ENCODE measurements around the gene FRMD4A.
"Not testable (repeated sequence)": the region's sequence is repeated elsewhere in the genome, so short reads cannot be mapped to it uniquely, and the experiment has no call there.

Gene FRMD4A

GRCh38 chr10:13946209-13946460 is 384.6 kb downstream of the FRMD4A start:
- DNase-seq (ENCODE audit: low read depth), result no peak

GRCh38 chr10:13945390-13946208 is 385.1 kb downstream of the FRMD4A start:
- DNase-seq (ENCODE audit: low read depth), result no peak

GRCh38 chr10:13944823-13945222 is 385.9 kb downstream of the FRMD4A start:
- DNase-seq (ENCODE audit: low read depth), result no peak

GRCh38 chr10:13943735-13944398 is 386.9 kb downstream of the FRMD4A start:
- no peak for DNase-seq (ENCODE audit: low read depth)

- no peak for DNase-seq (ENCODE audit: low read depth)
Measured at GRCh38 chr10:13942035-13942434, 388.7 kb downstream of the FRMD4A start.

GRCh38 chr10:13939391-13939790 is 391.3 kb downstream of the FRMD4A start:
- DNase-seq (ENCODE audit: low read depth), result no peak

- no peak for DNase-seq (ENCODE audit: low read depth)
Measured at GRCh38 chr10:13938950-13939349, 391.8 kb downstream of the FRMD4A start.

GRCh38 chr10:13936826-13937225 is 393.9 kb downstream of the FRMD4A start:
- DNase-seq (ENCODE audit: low read depth), result no peak

GRCh38 chr10:13930120-13930519 is 400.6 kb downstream of the FRMD4A start:
- no peak for DNase-seq (ENCODE audit: low read depth)

GRCh38 chr10:13928451-13928850 is 402.3 kb downstream of the FRMD4A start:
- DNase-seq (ENCODE audit: low read depth), result no peak

GRCh38 chr10:13925971-13926780 is 404.5 kb downstream of the FRMD4A start:
- DNase-seq (ENCODE audit: low read depth), result no peak

GRCh38 chr10:13924040-13924725 is 406.5 kb downstream of the FRMD4A start:
- DNase-seq (ENCODE audit: low read depth), result no peak

GRCh38 chr10:13922586-13922985 is 408.1 kb downstream of the FRMD4A start:
- DNase-seq (ENCODE audit: low read depth), result no peak

GRCh38 chr10:13921941-13922340 is 408.8 kb downstream of the FRMD4A start:
- DNase-seq (ENCODE audit: low read depth), result no peak

- not testable (repeated sequence) for DNase-seq (ENCODE audit: low read depth)
Measured at GRCh38 chr10:13921131-13921530, 409.6 kb downstream of the FRMD4A start.

- DNase-seq (ENCODE audit: low read depth), result no peak
Measured at GRCh38 chr10:13920465-13920864, 410.3 kb downstream of the FRMD4A start.

GRCh38 chr10:13920031-13920430 is 410.7 kb downstream of the FRMD4A start:
- no peak for DNase-seq (ENCODE audit: low read depth)

- no peak for DNase-seq (ENCODE audit: low read depth)
Measured at GRCh38 chr10:13917791-13918190, 412.9 kb downstream of the FRMD4A start.

GRCh38 chr10:13916384-13916947 is 414.3 kb downstream of the FRMD4A start:
- no peak for DNase-seq (ENCODE audit: low read depth)

- no peak for DNase-seq (ENCODE audit: low read depth)
Measured at GRCh38 chr10:13915710-13916109, 415.0 kb downstream of the FRMD4A start.

- no peak for DNase-seq (ENCODE audit: low read depth)
Measured at GRCh38 chr10:13913897-13914296, 416.8 kb downstream of the FRMD4A start.

Data from stimulated activated CD8-positive, alpha-beta memory T cell treated with anti-CD3 and anti-CD28 coated beads, Interleukin-12 subunit alpha, Interleukin-12 subunit beta, amount 100 ng/mL, for 1 hour (primary cell).